GM19328 (cell line): Measurements from ENCODE around the gene HK1.
"Not testable (repeated sequence)": the region's sequence is repeated elsewhere in the genome, so short reads cannot be mapped to it uniquely, and the experiment has no call there.

Experiments
- ATAC-seq: cut with Tn5 transposase; IDR thresholded peaks from one replicate; pipeline ENCODE4 v1.9.1; 2021; ENCODE audit warnings: mild to moderate bottlenecking, moderate library complexity; ENCODE audit not compliant: unreplicated experiment

Gene HK1

GRCh38 chr10:69278446-69278963 lies at the start of gene HK1:
Gene HK1 (plus strand): TSS chr10:69278496.
- ATAC-seq: no peak

DNA sequence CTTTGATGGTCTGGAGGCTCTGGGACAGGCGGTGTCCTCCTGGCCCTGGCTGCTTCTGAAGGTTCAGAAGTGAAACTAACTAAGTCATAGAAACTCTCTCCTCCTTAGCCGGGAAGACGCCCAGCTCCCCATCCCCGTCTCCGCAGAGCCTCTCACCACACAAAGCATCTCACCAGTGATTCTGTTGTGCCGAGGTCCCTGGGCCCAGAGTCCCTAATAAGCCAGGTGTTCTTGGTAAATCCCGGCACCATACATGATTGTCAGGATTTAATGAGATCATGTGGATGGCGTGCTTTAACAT lies 48.7 kb upstream of the HK1 start:
- no peak for ATAC-seq

DNA sequence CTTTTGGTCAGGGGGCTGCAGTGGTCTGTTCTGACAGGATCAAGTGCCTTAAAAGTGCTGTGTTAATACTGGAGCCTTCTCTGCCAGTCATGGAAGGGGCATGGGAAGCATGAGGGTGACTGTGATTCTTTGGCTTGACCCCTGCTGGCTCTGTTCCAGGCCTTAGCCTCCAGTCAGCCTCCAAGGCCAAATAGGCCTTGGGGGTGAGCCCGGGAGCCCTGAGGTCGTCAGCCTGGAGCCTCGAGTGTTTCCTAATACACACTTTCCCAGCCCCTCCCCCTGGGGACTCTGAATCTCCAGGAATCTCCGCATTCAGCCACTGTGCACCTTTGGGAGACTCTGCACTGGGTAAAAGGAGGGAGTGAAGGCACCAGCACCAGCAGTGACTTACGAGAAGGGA lies 48.2 kb upstream of the HK1 start:
- ATAC-seq: no peak

DNA sequence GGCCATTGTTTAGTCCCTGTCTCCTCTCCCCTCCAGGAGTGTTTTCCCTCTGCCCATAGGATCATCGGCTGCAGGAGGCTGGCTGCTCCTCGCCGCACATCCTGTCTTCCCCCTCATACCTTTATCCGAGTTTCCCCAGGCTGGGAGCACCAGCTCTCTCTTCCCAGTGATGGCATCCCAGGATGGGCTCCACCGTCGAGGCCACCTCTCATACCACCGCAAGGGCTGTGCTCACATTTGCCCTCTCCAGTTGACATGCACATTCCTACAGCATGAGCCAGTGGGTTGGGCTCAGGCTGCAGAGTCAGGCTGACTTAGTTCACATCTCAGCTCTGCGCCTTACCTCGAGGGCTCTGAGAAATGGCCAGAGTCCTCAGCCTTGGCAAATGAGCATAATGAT lies 46.0 kb upstream of the HK1 start:
- no peak for ATAC-seq

DNA sequence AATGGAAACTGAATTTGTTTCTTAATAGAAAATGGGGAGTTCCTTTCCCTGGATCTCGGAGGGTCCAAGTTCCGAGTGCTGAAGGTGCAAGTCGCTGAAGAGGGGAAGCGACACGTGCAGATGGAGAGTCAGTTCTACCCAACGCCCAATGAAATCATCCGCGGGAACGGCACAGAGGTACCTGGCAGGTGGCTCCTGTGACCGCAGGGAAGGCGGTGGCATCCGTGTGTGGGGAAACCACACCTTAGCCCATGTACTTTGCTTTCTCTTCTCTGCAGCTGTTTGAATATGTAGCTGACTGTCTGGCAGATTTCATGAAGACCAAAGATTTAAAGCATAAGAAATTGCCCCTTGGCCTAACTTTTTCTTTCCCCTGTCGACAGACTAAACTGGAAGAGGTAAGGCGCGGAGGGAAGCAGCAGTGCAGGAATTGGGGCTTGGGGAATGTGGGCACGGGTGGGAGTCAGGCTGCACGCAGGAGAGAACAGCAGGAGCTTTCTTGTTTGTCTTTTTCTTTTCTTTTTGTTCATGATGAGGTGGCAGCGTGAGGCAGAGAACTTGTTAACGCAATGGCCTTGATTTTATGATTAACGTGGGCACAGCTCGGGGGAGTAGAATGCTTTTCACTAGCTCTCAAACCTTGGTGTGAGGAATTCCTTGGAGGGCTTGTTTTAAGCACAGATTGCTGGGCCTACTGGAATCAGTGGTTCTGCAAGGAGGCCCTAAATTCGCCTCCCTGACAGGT lies 45.4 kb upstream of the HK1 start:
- no peak for ATAC-seq

- ATAC-seq: no peak
Observed at GRCh38 chr10:69234447-69234846, 43.8 kb upstream of the HK1 start.

DNA sequence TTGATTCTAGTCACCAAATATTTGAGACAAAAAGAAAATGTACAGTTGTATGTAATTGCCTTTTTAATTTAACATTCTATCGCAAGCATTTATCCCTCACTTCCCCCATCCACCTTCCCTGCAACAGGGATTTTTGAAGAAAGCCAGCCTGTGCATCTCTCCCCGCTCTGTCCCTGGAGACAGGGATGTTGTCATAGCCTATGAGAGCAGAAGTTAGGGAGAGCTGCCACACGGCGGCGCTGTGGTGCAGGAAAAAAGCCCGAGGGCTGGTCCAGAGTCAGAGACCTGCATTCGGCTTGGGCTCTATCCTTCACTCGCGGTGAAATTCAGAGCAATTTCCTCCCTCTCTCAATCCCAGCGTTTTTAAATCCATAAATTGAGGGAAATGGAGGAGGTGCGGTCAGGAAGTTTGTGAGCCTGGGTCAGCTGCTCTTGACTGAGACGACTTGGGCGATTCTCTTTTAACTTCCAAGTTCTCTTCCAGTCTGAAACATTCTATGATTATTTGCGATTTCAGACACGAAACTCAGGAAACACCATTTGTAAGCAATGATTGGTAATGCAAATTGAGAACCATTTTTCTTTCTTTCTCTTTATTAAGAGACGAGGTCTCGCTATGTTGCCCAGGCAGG lies 40.7 kb upstream of the HK1 start:
- peak; percentile 64 for ATAC-seq

GRCh38 chr10:69239136-69239535 lies 39.2 kb upstream of the HK1 start:
- no peak for ATAC-seq

GRCh38 chr10:69239816-69240434 lies 38.4 kb upstream of the HK1 start:
- no peak for ATAC-seq

DNA sequence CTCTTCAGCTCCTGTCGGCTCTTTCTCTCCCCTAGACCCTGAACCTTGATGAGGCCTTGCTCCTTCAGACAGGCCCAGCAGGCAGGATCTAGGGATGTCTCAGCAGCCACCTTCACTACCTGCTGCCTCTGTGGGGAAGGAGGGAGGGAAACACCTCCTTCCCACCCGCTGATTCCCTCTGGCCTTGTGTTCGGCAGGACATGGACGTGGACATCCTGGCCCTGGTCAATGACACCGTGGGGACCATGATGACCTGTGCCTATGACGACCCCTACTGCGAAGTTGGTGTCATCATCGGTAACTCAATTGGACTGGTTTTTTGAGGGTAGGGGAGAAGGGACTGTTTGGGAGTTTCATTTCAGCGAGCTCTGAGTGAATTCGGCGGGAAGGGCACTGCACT lies 37.8 kb upstream of the HK1 start:
- ATAC-seq: no peak

DNA sequence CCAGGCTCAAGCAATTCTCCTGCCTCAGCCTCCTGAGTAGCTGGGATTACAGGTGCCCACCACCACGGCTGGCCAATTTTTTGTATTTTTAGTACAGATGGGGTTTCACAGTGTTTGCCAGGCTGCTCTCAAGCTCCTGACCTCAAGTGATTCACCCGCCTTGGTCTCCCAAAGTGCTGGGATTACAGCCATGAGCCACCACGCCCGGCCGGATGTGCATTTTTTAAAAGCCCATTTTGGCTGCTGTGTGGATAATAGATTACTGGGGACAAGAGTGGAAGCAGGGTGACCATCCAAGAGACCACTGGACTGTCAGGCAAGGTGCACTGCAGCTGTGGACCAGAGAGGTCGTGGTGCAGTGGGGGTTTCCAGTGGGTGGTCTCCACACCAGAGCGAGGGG lies 36.7 kb upstream of the HK1 start:
- ATAC-seq: no peak

DNA sequence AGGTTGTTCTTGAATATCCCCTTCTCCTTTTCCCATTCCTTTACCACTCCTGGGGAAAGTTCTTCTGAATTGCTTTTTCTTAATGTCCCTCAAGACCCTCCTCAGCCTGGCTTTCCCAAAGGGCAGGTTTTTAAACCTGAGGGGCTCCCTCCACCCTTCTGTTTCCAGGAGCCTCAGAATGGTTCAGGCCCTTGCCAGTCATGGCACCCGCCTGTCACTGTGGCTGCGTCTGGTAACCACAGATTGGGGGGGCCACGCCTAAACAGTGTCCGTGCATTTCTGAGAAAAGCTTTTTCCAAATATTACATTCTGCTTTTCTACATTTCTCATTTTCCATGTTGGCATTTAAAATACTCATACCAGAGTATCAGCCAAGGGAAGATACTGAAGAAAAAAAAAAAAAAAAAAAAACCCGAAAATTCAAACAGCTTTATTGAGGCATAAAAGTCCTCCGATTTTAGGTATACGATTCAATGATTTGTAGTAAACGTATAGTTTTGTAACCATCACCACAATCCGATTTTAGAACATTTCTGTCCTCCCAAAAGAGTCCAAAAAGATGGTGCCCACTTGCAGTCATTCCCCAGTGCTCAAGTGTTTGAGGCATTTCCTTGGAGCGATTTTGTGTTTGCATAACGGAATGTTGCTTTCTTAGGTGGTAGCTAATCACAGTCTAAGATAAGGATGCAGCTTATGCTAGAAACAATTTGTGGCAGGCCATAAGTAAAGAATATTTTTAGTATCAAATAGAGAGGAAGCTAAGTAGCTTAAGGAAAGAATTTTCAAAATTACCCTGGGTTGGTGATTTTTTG lies 36.0 kb upstream of the HK1 start:
- ATAC-seq: no peak

GRCh38 chr10:69242852-69243212 lies 35.5 kb upstream of the HK1 start:
- ATAC-seq: no peak

GRCh38 chr10:69243817-69244216 lies 34.5 kb upstream of the HK1 start:
- ATAC-seq: no peak

DNA sequence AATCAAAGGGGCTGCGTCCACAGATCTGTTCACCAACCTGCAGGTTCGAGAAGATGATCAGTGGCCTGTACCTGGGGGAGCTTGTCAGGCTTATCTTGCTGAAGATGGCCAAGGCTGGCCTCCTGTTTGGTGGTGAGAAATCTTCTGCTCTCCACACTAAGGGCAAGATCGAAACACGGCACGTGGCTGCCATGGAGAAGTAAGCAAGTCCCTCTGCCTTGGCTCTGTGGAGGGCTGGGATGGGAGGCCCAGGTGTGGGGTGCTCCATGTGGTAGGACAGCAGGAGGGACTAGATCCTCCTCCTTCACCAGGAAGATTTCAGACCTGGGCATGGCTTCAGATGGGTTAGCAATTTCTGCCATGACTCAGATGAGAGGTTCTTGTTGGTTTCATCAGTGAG lies 32.3 kb upstream of the HK1 start:
- ATAC-seq: no peak

DNA sequence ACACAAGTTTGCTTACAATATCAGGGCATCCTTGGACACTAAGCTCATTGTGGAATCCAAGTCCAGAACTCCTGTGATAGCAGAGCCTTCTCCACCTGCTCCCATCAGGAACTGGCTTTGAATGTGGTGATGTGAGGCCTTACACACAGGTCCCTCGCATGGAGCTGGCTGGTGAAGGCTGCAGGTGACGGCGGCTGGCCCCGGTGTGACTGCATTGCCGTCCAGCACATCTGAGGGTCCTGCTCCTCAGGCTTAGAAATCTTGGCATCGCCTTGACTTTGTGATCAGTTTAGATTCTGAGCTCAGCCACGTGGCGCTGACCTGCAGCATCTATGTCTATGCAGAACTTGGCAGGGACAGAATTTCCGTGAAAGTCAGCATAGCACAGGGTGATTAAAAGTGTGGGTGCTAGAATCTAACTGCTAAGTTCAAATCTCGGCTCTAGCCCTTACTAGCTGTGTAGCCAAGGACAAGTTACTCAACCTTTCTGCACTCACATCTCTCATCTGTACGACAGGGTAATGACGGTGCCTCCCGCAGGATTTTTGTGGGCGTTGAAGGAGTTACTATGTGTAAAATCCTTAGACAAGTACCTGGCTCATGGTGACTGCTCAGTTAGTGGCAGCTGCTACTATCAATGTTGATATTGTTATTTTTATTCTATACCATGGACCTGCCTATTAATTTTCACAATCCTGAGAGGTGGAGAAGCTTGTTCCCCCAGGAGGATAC lies 31.5 kb upstream of the HK1 start:
- no peak for ATAC-seq

- no peak for ATAC-seq
Observed at GRCh38 chr10:69247313-69247710, 31.0 kb upstream of the HK1 start.

DNA sequence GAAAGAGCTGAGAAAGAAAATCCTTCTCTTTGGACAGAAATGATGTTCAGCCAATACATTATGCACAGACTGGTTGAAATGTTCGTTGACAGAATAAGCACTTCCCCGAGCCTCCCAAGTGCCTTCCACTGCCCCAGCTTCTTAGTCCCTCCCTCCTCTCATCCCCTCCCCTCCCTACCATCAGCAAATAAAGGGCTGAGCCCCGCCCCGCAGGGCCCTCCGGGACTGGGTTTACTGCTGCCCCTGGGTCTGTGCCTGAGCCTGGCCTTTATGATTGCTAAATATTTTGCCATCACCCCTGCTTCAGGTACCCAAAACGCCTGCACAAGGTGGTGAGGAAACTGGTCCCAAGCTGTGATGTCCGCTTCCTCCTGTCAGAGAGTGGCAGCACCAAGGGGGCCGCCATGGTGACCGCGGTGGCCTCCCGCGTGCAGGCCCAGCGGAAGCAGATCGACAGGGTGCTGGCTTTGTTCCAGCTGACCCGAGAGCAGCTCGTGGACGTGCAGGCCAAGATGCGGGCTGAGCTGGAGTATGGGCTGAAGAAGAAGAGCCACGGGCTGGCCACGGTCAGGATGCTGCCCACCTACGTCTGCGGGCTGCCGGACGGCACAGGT lies 30.1 kb upstream of the HK1 start:
- no peak for ATAC-seq

DNA sequence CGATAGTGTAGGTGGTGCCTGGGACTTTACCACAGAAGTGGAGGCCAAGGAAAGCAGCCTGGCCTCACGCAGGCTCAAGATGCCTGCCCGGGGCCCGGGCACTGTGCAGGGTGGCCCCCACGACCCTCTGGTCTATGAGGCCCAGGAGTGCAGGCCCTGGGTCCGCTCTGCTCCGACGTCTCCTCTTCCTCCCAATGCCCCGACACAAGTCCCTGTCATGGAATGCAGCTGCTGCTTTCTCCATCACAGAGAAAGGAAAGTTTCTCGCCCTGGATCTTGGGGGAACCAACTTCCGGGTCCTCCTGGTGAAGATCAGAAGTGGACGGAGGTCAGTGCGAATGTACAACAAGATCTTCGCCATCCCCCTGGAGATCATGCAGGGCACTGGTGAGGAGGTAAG lies 28.3 kb upstream of the HK1 start:
- no peak for ATAC-seq

- not testable (repeated sequence) for ATAC-seq
Observed at GRCh38 chr10:69251417-69251816, 26.9 kb upstream of the HK1 start.
